ENCODE data around the gene PCBD1. TPM values are rescaled to one million over a fixed set of nuclear protein-coding genes. Genes with fewer than 3 reads are reported as not detected.

Gene PCBD1
- total RNA-seq, 1 donor from 2014 or later = 34.6 TPM

DNA sequence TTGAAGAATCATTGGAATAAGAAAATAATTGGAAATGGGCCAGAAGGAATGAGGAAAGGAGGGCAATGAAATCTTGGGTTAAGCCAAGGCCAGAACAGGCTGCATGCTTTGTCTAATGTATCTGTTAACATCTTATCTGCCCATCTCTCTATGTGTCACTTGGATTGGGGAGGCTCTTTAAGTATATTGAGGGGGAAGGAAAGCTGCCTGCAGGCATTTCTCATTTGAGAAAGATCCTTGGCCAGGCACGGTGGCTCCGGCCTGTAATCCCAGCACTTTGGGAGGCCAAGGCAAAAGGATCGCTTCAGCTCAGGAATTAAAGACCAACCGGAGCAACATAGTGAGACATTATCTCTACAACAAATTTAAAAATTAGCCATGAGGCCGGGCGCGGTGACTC lies 14.3 kb downstream of the PCBD1 start:
- Histone ChIP-seq H3K27me3 (no peaks in the 10 kb centered on the region), H3K4me1 (no peaks in the 10 kb centered on the region), H4K20me1 (ENCODE audit: low read depth) (no peaks in the 10 kb centered on the region), H3K9ac (no peak overlapping the region), H3K4me3 (no peak overlapping the region), H2AFZ (replicated peaks) (no peak overlapping the region), H3K9me3 (ENCODE audit: low read depth) (no peaks in the 10 kb centered on the region), H3K4me2 (no peak overlapping the region), H3K27ac (no peak overlapping the region), H3K79me2 (ENCODE audit: low read depth) (no peaks in the 10 kb centered on the region), H3K36me3 (no peaks in the 10 kb centered on the region), H3F3A (ENCODE audit: low read depth) (no peaks in the 10 kb centered on the region)
- TF ChIP-seq, protein P1, sequence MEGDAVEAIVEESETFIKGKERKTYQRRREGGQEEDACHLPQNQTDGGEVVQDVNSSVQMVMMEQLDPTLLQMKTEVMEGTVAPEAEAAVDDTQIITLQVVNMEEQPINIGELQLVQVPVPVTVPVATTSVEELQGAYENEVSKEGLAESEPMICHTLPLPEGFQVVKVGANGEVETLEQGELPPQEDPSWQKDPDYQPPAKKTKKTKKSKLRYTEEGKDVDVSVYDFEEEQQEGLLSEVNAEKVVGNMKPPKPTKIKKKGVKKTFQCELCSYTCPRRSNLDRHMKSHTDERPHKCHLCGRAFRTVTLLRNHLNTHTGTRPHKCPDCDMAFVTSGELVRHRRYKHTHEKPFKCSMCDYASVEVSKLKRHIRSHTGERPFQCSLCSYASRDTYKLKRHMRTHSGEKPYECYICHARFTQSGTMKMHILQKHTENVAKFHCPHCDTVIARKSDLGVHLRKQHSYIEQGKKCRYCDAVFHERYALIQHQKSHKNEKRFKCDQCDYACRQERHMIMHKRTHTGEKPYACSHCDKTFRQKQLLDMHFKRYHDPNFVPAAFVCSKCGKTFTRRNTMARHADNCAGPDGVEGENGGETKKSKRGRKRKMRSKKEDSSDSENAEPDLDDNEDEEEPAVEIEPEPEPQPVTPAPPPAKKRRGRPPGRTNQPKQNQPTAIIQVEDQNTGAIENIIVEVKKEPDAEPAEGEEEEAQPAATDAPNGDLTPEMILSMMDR (IDR thresholded peaks at IDR 0.05) = no peak
- TF ChIP-seq EZH2phosphoT487 (IDR thresholded peaks at IDR 0.05) (no peak), EZH2 (IDR thresholded peaks at IDR 0.05) (no peak)
- peaks cover 30% of the 10 kb centered on the region for H3K36me3 Mint-ChIP-seq
- no peaks in the 10 kb centered on the region for H3K9me3 Mint-ChIP-seq
- no peak for DNase-seq (ENCODE audit: low spot score)
- no peak overlapping the region for H3K27ac Mint-ChIP-seq
- no peaks in the 10 kb centered on the region for H3K4me1 Mint-ChIP-seq
- H3K27me3 Mint-ChIP-seq (ENCODE audit: insufficient read depth, low read depth) = no peaks in the 10 kb centered on the region
- H3K4me3 Mint-ChIP-seq = no peak overlapping the region

DNA sequence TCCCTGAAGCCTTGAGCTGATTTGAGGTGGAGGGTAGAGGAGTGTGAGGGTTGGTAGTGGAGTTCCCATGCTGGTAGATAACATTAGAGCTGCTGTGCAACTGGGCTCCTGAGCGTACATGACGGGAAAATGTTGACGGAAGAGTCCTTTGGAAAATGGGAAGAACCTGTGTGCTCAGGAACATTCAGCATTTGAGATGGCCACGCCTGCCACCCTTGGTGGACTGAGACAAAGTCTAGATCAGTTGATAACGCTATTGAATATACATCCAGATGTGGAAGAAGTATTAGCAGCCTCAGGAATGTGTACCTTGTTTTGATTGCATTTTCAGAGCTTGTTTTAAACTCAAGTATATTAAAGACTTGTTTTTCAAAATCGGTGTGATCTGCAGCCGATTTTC lies 16.1 kb downstream of the PCBD1 start:
- H3K9ac ChIP-seq = no peak overlapping the region
- Mint-ChIP-seq H3K27me3 (ENCODE audit: insufficient read depth, low read depth) (no peaks in the 10 kb centered on the region), H3K36me3 (peaks cover 27% of the 10 kb centered on the region), H3K4me3 (no peak overlapping the region), H3K27ac (no peak overlapping the region), H3K9me3 (no peaks in the 10 kb centered on the region), H3K4me1 (no peaks in the 10 kb centered on the region)
- no peak overlapping the region for H3K4me3 ChIP-seq
- no peaks in the 10 kb centered on the region for H3K4me1 ChIP-seq
- H3K4me2 ChIP-seq = no peak overlapping the region
- no peaks in the 10 kb centered on the region for H3F3A ChIP-seq (ENCODE audit: low read depth)
- H3K36me3 ChIP-seq = no peaks in the 10 kb centered on the region
- no peaks in the 10 kb centered on the region for H3K79me2 ChIP-seq (ENCODE audit: low read depth)
- DNase-seq (ENCODE audit: low spot score) = no peak
- no peaks in the 10 kb centered on the region for H3K27me3 ChIP-seq
- TF ChIP-seq EZH2phosphoT487 (IDR thresholded peaks at IDR 0.05) (no peak), EZH2 (IDR thresholded peaks at IDR 0.05) (no peak)
- TF ChIP-seq, protein P1 (IDR thresholded peaks at IDR 0.05) = no peak
- no peak overlapping the region for H3K27ac ChIP-seq
- H3K9me3 ChIP-seq (ENCODE audit: low read depth) = no peaks in the 10 kb centered on the region
- no peaks in the 10 kb centered on the region for H4K20me1 ChIP-seq (ENCODE audit: low read depth)
- H2AFZ ChIP-seq (replicated peaks) = no peak overlapping the region

DNA sequence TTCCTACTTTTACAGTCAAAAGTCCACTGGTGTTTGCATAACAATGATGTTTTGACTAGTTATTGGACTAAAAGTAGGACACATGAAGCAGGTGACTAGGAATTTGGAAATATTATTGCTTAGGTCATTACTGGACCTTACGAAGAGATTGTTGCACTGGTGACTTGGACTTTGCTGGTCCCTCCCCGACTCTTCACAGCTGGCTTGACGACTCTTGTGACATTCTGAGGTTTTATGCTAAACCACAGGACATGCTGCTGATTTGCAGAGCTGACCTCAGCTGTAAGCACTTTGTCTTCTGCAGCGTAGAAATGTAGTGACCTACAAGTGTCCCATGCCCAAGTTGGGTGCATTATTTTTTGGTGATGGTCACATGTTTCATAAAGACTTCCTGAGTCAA lies 21.9 kb downstream of the PCBD1 start:
- no peaks in the 10 kb centered on the region for H3K79me2 ChIP-seq (ENCODE audit: low read depth)
- H3K4me1 Mint-ChIP-seq = no peaks in the 10 kb centered on the region
- no peak overlapping the region for H3K4me3 Mint-ChIP-seq
- no peaks in the 10 kb centered on the region for H3K9me3 Mint-ChIP-seq
- no peaks in the 10 kb centered on the region for H3K27me3 Mint-ChIP-seq (ENCODE audit: insufficient read depth, low read depth)
- TF ChIP-seq, protein P1 (IDR thresholded peaks at IDR 0.05) = no peak
- TF ChIP-seq EZH2phosphoT487 (IDR thresholded peaks at IDR 0.05) (no peak), EZH2 (IDR thresholded peaks at IDR 0.05) (no peak)
- H2AFZ ChIP-seq (replicated peaks) = no peak overlapping the region
- H3K9me3 ChIP-seq (ENCODE audit: low read depth) = no peaks in the 10 kb centered on the region
- H3K4me2 ChIP-seq = no peak overlapping the region
- H3K27me3 ChIP-seq = no peaks in the 10 kb centered on the region
- H4K20me1 ChIP-seq (ENCODE audit: low read depth) = no peaks in the 10 kb centered on the region
- H3F3A ChIP-seq (ENCODE audit: low read depth) = no peaks in the 10 kb centered on the region
- DNase-seq (ENCODE audit: low spot score) = no peak
- H3K9ac ChIP-seq = no peak overlapping the region
- H3K36me3 Mint-ChIP-seq = peaks cover 22% of the 10 kb centered on the region
- H3K36me3 ChIP-seq = no peaks in the 10 kb centered on the region
- no peak overlapping the region for H3K27ac Mint-ChIP-seq
- no peak overlapping the region for H3K4me3 ChIP-seq
- peaks cover 8% of the 10 kb centered on the region for H3K4me1 ChIP-seq
- no peak overlapping the region for H3K27ac ChIP-seq

All from neural progenitor cell (in vitro differentiated cells).